HUDEP-2 (cell line): ENCODE data around the gene TRIM71.
"Not testable (repeated sequence)": the region's sequence is repeated elsewhere in the genome, so short reads cannot be mapped to it uniquely, and the experiment has no call there.

Source experiments
- DNase-seq, 76 experiments: peaks; one replicate each; lab custom pipeline; 2025; ENCODE audit not compliant: unreplicated experiment in 76 of 76; lab: John Stamatoyannopoulos, UW

Gene TRIM71

DNA sequence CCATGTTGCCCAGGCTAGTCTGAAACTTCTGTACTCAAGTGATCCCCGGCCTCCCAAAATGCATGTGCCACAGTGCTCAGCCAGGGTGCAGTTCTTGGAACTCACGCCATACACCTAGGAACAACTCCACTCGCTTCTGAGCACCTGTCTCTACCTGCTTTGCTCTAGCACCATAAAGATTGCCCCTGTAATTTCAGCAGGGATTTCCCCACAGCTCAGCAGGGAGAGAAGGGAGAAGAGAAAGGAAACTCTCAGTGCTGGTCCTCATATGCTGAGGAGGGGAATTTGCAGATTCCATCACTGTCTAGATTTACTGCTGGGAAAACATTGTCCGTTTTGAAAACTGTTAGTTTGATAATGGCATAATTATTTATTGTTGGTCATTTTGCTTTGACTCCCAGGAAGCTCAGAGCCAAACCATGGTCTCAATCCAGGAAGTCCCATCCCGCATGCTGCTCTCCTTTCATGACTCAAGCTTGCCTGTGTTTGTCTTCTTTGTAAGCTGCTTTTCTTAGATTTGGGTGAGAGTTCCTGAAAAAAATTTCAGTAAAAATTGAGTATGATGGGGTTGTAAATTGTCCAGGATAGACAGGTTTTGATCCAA is 24.2 kb downstream of the TRIM71 start:
- DNase-seq, result no peak

DNA sequence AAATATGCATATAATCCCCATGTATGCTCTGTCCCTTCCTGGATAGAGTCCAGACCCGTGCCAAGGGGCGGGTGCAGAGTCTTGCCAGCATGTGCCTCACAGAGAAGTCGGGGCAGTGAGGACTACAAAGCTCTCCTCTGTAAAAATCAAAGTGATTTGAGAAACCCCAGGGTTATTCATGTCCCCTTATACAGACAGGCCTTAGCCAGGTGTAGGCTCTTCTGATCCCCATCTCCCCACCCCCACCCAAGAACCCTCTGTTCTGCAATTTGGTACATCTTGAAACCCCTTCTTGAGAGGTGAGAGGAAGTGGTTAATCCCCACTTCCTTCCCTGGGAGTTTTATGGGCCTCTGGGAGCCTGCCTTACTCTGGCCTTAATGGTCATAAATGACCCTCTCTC is 24.7 kb downstream of the TRIM71 start:
- DNase-seq, result peak in 26 of 76 experiments; percentile 3 to 42 (median 14)

DNA sequence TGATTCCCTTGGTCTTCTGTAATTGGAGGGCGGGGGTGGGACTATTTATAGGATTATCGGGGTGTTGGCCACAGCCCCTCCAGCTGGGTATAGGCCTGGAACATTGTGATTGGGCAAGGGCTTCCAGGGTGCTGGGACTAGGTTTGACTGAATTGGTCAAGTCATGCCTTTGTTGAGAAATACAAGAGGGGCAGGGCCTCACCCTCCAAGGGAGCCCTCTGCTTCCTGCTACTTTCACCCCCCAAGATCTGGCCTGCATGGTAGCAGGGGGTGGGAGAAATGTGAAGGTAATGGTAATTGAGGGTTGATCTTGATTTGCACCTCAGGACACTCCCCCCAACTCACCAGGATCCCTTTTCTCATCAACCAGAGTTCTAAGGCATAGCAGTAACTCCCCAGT is 25.2 kb downstream of the TRIM71 start:
- DNase-seq, result no peak

DNA sequence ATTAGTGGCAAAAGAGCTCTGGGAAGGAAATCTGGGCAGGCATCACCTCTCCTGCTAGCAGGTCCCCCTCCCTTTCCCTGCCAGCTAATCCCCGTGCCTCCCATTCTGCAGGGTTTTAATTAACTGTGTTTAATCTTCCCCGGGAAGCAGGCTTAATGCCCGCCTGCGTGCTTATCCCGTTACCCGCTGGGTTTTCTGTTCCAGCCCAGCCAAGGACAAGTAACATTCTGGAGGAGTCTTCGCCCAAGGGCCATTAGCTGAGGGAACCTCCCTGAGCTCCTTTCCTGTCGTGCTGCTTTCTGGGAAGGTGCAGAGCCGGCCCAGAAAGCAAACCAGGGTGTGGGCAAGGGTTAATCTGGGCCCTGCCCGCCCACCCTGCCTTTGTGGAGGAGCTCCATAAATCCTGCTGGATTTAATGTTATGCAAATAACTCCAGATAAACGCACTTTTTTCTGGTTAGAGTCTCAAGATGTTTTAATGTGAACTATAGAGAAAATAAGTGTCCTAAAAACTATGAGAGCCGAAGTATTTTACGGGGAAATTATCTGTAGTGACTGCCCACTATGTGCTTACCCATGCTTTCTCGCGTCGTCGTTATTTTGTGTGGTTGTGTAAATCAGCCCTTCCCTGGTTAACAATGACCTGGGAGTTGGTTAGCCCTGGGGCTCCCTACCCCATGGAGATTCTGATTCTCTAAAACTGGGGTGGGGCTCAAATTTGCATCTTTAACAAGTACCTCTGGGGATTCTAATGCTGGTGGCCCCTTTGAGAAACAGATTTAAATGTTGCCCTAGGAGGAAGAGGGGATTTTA is 25.9 kb downstream of the TRIM71 start:
- no peak for DNase-seq

DNA sequence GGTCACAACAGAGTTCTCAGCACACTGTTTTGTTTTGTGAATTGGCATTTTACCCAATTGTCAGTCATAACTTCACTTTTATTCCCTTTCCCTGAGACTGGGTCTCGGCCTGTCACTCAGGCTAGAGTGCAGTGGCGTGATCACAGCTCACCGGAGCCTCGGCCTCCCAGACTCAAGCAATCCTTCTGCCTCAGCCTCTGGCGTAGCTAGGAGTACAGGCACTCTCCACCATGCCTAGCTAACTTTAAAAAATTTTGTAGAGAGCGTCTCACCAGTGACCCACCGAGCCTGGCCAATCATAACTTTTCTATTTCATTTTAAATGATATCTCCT is 26.5 kb downstream of the TRIM71 start:
- DNase-seq, result no peak

DNA sequence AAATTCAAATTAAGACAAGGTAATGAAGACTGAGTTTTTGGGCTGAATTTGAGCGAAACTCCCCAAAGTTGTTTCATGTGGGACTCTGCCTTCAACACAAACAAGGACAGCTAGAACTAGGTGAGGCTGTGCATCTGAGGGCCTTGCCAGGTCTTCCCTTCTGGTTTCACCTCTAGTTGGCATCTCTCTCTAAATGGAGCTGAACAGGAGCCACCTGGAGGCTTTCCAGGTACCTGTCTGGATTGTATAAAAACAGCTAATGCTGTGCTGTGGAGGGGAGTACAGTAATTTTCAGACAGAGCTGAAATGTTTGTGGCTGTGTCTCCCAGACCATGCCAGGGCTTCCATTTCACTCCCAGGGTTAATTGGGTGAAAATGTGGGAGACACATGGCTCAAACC is 27.1 kb downstream of the TRIM71 start:
- no peak for DNase-seq

DNA sequence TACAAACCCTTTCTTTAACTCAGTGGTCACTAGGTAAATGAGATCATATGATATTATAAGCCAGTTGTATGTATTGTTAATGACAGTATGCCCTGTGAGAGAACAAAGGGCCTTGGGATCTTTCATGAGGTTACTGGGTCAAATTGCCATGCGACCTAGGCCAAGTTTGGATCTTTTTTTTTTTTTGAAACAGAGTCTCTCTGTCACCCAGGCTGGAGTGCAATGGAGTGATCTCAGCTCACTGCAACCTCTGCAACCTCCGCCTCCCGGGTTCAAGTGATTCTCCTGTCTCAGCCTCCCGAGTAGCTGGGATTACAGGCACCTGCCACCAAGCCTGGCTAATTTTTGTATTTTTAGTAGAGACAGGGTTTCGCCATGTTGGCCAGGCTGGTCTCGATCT is 27.7 kb downstream of the TRIM71 start:
- DNase-seq, result not testable (repeated sequence)

DNA sequence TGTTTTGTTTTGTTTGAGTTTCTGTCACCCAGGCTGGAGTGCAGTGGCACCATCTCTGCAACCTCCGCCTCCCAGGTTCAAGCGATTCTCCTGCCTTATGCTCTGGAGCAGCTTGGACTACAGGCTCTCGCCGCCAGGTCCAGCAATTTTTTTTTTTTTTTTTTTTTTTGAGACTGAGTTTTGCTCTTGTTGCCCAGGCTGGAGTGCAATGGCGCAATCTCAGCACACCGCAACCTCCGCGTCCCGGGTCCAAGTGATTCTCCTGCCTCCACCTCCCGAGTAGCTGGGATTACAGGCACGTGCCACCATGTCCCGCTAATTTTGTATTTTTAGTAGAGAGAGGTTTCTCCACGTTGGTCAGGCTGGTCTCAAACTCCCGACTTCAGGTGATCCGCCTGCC is 29.2 kb downstream of the TRIM71 start:
- not testable (repeated sequence) for DNase-seq

DNA sequence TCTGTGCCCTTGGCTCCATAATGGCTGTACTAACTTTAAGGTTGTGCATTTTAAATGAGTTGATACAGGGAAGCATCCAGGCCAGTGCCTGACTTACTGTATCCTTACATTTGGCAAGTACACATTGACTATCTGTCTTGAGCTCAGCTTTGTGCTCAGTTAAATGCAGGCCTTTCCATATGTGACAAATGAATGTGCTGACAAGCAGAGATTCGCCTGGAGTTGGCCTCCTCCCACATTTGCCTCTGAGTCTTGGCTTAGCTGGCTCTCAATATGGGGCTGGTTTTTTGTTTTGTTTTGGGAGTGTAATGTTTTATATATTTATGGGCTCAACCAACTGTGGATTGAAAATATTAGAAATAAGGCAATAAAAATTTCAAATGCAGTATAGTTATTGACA is 29.7 kb downstream of the TRIM71 start:
- DNase-seq, result peak in 57 of 76 experiments; percentile 5 to 65 (median 32)

DNA sequence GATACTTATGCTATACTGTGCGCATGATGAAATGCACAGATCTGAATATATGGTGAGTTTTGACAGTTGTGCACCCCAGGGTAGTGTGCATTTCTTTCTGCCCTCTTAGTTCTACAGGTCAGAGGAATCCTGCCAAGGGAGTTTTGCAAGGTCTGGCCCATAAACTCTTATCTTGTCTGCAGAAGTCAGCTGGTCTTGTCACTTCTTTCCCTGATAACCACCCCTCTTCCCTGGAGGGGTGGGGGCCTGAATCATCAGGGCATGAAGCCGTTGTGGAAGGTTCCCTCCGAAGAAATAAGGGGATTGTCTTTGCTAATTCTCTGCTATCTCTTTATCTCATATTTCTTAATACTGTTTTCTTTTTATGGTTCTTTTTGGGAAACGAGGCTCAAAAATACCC is 30.4 kb downstream of the TRIM71 start:
- peak in 74 of 76 experiments; percentile 18 to 92 (median 72) for DNase-seq

DNA sequence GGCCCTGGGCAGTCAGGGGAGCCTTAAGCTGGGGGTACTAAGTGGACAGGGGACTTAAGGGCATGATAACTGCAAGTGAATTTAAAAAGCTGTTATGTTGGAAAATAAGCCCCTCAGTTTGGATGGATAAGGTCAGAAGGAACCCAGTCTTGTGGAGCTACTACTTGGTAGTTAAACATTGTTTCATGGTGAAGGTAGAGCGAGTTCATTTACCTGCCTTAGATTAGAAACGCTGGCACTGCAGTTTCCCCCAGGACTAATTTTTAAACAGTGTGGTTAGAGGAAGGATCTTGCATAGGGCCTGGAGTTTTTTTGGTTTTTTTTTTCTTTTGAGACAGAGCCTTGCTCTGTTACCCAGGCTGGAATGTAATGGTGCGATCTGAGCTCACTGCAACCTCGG is 31.2 kb downstream of the TRIM71 start:
- peak in 3 of 76 experiments; percentile 19 to 37 (median 27) for DNase-seq

DNA sequence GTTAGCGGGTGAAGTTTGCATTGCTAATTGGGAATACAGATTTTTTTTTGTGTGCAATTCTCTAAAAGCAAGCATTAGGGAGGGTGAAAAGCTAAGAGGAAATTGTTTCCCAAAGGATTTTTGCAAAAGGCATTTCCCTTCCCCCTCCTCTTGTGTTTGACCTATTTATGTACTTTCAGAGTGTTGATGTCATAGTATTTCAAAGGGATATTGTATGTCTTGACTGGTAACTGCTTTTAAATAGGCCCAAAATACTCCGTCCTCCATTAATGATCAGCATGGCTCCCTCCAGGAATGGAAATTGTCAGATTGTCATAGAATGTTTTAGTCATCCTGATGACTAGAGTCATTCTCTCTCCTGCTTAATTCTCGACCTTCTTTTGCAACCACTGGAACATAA is 32.4 kb downstream of the TRIM71 start:
- no peak for DNase-seq

DNA sequence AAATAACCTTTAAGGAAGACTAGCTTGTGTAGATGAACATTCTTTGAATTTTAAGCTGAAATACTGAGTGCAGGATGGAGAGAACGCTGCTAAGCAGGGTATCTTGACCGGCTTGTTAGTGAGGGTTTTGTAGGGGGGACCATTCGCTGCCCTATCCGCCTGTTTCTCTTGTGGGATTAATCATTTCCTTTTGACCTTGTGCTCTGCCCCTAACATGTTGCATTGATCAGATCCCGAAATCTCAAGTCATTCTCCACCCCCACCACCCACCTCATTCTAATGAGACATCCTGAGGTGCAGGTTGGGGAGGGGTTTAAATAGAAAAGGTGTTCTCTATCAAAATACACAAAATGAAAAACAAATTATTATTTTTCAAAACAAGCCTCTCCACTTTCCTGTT is 32.8 kb downstream of the TRIM71 start:
- DNase-seq, result no peak

DNA sequence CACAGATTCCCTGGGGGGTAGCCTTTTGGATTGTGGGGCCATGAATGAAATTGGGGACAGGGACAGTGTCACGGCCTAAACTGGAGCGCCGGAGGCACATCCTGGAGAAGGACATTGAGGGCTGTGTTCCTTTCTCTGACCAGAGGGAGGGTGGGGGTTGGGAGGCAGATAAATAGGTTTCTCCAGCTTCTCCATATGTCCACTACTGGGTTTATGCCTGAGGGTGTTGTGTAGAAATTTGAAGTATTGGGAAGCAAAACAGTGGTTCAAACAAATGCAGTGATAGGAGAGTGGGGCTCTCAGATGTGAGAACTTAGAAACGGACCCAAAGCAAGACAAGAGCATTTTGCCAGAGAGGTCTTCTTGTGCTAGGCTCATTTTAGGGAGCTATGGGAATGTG is 34.3 kb downstream of the TRIM71 start:
- DNase-seq, result no peak

DNA sequence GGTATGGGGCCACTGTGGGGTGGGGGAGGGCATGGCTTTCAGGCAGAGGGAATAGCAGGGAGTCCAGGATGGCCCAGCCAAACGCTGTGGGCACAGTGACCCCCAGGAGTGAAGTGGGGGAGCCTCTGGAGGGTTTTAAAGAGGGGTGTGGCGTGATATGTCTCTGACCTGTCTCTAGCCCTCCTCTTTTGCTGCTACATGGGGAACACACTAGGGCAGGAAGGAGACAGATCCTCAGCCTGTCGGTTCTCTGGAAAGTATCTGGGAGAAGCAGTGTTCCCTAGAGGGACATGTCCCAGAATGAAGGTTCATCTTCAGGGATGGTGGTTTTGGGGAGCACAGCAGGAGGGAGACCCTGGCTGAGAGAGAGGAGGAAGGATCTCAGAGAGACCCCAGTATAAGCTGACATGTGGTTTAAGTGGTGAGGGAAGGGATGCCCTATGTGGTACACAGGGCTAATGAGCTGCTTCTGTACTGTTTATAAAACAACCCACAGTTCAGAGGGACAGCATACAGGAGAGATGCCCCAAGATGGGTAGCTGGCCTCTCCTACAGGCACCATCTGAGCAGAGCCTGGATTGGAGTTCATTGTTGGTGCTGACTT is 37.7 kb downstream of the TRIM71 start:
- no peak for DNase-seq

DNA sequence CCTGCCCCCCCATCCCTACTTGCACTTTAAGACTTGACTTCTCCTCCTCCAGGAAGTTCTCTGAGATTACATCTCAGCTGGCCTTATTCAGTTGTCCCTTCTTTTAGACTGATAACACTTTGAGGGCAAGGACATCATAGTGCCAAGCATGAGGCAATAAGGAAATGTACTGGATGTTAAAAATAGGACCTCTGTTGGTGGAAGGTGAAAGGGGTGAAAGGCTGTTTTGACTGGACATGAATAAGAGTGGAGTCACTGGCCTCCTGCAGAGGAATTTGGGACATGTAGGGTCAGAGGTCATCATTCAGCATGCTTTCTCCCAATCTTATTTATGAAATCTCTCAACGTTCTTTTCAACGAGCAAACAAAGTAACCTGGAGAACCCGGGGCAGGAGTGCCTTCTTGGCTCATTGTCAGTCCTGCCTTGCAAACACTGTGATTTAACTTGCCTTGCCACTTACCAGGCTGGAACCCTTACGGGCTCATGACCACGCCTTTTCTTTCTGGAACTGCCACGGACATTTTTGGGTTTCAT is 38.6 kb downstream of the TRIM71 start:
- DNase-seq, result no peak

DNA sequence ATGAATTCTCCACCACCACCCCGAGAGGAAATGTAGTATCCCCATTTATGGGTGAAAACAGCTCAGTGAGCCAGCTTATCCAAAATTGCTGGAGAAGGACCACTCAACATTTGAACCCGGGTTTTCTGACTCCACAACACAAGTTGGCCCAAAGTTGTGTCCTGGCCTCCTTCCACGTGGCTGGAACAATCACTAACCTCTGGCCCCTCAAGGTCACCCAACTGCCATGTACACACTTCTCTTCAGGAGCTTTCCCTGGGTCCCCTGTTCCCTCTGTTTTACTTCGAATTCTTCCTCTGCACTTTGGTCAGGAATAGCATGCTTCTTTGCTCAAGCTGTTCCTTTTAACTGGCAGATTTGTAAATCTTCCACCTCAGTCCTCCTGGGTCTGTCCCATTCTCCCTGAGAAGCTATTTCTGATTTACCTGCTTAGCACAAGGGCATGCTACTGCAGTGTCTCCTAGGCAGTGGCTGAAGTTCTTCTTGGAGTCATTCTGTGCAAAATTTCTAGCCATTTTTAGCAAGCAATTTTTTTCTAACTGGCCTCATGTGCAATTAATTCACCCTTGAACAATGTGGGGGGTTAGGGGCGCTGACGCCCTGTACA is 39.2 kb downstream of the TRIM71 start:
- DNase-seq, result no peak

DNA sequence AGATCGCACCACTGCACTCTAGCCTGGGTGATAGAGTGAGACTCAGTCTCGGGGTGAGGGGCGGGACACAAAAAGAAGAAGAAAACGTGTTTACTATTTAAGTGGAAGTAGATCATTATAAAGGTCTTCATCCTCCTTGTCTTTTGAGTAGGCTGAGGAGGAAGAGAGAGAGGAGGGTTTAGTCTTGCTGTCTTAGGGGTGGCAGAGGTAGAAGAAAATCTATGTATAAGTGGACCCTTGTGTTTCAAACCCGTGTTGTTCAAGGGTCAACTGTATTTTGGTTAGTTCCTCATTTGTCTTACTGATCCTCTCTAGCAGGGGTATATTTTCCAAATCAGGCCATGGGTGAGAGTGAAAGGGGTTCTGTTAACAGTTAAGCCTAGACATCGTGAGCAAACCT is 40.1 kb downstream of the TRIM71 start:
- no peak for DNase-seq

DNA sequence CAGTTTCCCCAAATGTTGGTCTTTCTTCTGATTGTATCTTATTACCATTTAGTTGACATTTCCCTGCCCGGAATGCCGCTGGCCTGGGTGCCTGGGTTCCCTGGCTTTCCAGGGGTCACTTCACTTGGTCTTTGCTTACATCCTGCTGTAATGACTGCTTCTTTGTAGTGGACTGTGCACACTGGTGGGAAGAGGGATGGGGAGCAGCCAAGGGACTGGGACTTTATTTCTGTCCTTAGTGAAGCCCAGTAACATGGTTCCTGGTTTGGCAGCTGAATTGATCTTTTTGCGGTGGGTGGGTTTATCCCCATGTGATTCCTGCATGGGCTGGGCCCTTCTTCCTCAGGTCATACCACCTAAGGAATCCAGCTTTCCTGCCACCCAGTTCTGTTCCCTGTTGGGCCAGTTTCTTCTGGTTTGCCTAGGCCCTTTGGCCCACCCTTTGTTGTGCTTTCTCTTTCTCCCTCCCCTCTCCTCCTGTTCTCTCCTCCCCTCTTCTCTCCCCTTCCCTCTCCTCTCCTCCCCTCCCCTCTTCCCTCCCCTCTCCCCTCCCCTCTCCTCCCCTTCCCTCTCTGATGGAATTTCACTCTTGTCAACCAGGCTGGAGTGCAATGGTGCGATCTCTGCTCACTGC is 41.9 kb downstream of the TRIM71 start:
- DNase-seq, result no peak

DNA sequence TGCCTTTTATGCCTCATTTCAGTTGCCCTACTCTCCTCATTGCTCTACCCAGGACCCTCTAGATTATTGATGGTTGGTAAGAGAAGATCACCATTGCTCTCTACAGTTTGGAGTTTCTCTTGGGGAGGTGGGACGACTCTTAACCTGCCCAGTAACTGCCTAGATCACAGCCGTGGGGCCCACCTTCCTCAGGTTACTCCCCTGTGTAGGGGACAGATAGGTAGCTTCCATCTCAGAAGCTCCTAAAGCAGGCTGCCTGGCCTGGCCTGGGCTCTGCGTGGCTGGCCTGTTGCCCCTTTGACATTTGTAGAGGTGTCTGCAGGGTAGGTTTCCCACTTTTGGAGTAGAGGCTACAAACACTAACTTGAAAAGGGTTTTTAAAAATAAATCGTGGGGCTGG is 42.7 kb downstream of the TRIM71 start:
- DNase-seq, result no peak

DNA sequence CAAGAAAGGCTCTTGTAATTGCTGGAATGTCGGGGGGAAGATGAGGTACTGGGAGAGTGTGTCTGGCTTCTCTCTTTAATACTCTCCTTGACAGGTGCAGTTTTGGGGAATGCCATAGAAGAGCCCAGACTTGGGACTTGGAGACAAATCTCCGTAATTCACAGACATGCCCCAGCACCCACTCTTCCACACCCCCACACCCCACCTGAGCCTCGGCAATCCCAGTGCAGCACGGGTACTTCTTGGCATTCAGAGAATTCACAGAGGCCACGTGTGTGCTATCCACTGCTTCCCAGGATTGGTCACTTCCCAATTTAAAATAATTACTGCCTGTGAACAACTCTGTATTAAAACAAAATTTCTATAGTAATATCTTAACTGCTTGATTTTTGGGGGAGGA is 43.9 kb downstream of the TRIM71 start:
- no peak for DNase-seq
